ENCODE results near the gene RAB19.

RAB19 gene

GRCh38 chr7:140403878-140404564, at the start of gene RAB19:
RAB19 (plus strand) TSS chr7:140404058; CDS start chr7:140407647, 3,589 bp downstream.
- peak; percentile 38 for DNase-seq

- DNase-seq: no peak
Observed at GRCh38 chr7:140358024-140358411, 45.8 kb upstream of the RAB19 start.

- peak; percentile 12 for DNase-seq
Observed at GRCh38 chr7:140358412-140359051, 45.3 kb upstream of the RAB19 start.

- DNase-seq: peak; percentile 33
Observed at GRCh38 chr7:140360697-140361229, 43.1 kb upstream of the RAB19 start.

GRCh38 chr7:140364819-140365218, 39.0 kb upstream of the RAB19 start:
- no peak for DNase-seq

- no peak for DNase-seq
Observed at GRCh38 chr7:140367528-140367927, 36.3 kb upstream of the RAB19 start.

- DNase-seq: no peak
Observed at GRCh38 chr7:140369294-140369693, 34.6 kb upstream of the RAB19 start.

- DNase-seq: no peak
Observed at GRCh38 chr7:140375323-140375722, 28.5 kb upstream of the RAB19 start.

GRCh38 chr7:140375892-140376730, 27.7 kb upstream of the RAB19 start:
- no peak for DNase-seq

GRCh38 chr7:140383954-140384713, 19.7 kb upstream of the RAB19 start:
- DNase-seq: no peak

GRCh38 chr7:140384894-140385545, 18.8 kb upstream of the RAB19 start:
- no peak for DNase-seq

- DNase-seq: no peak
Observed at GRCh38 chr7:140389445-140389844, 14.4 kb upstream of the RAB19 start.

GRCh38 chr7:140390034-140390433, 13.8 kb upstream of the RAB19 start:
- no peak for DNase-seq

GRCh38 chr7:140390466-140391190, 13.2 kb upstream of the RAB19 start:
- DNase-seq: peak; percentile 45

- DNase-seq: peak; percentile 73
Observed at GRCh38 chr7:140391634-140392033, 12.2 kb upstream of the RAB19 start.

GRCh38 chr7:140393756-140394306, 10.0 kb upstream of the RAB19 start:
- no peak for DNase-seq

GRCh38 chr7:140397784-140398750, 5.8 kb upstream of the RAB19 start, which contains the start of gene SLC37A3:
SLC37A3 (minus strand) TSS chr7:140398530; CDS start chr7:140382526, 16,004 bp downstream.
- DNase-seq: peak; percentile 87

- no peak for DNase-seq
Observed at GRCh38 chr7:140398821-140399220, 5.0 kb upstream of the RAB19 start.

GRCh38 chr7:140400381-140400780, 3.5 kb upstream of the RAB19 start:
- no peak for DNase-seq
